HepG2 (cell line): Measurements from ENCODE around the gene LPO. TPM values are rescaled to one million over a fixed set of nuclear protein-coding genes. Genes with fewer than 3 reads are reported as not detected.

Source experiments
- AFF4 ChIP-seq: sonication (generic); formaldehyde crosslinking; IDR thresholded peaks from 2 replicates; pipeline ENCODE4 v1.4.0; 2020; ENCODE audit warnings: missing genetic modification reagents
- CTCF ChIP-seq: sonication (generic); formaldehyde crosslinking; IDR thresholded peaks from 2 replicates; pipeline ENCODE4 v1.5.0; 2020; ENCODE audit warnings: mild to moderate bottlenecking, missing genetic modification reagents, moderate library complexity
- FOXK2 ChIP-seq: fragments of 450-650 bp; IDR thresholded peaks from 2 replicates; pipeline ENCODE4 v1.6.1; 2016
- GPN1 ChIP-seq: sonication (generic); formaldehyde crosslinking; IDR thresholded peaks from 2 replicates; pipeline ENCODE4 v1.5.1; 2020; ENCODE audit warnings: missing genetic modification reagents, borderline replicate concordance
- HDAC2 ChIP-seq: sonication (generic); formaldehyde crosslinking; IDR thresholded peaks from 2 replicates; pipeline ENCODE4 v1.4.0; 2020; ENCODE audit warnings: missing genetic modification reagents
- JUND ChIP-seq: sonication (generic); formaldehyde crosslinking; IDR thresholded peaks from 2 replicates; pipeline ENCODE4 v1.8.0; 2022; ENCODE audit warnings: mild to moderate bottlenecking, missing genetic modification reagents
- RAD51 ChIP-seq: fragments of 450-650 bp; IDR thresholded peaks from 2 replicates; pipeline ENCODE4 v1.6.1; 2016; ENCODE audit warnings: borderline replicate concordance
- SOX13 ChIP-seq, 3 experiments: fragments of 450-650 bp in 1 of 3; sonication (generic) in 1 of 3; formaldehyde crosslinking in 1 of 3; IDR thresholded peaks in 2 of 3; conservative IDR thresholded peaks in 1 of 3; 2 replicates each; pipeline versions ENCODE4 v1.5.0 to v1.6.1; 2016 to 2020; ENCODE audit warnings: antibody characterized with exemption in 1 of 3, mild to moderate bottlenecking in 1 of 3, missing compliant biosample characterization in 1 of 3, missing genetic modification reagents in 1 of 3, moderate library complexity in 1 of 3
- TARDBP ChIP-seq: sonication (generic); formaldehyde crosslinking; IDR thresholded peaks from 2 replicates; pipeline ENCODE4 v1.8.0; 2022; ENCODE audit warnings: mild to moderate bottlenecking, missing genetic modification reagents
- TERF1 ChIP-seq: sonication (generic); formaldehyde crosslinking; IDR thresholded peaks from 2 replicates; pipeline ENCODE4 v1.8.0; 2022; ENCODE audit warnings: mild to moderate bottlenecking, missing genetic modification reagents, moderate library complexity
- XRCC5 ChIP-seq: fragments of 200-400 bp; formaldehyde crosslinking; optimal IDR thresholded peaks from 2 replicates; pipeline ENCODE3; 2017; ENCODE audit warnings: mild to moderate bottlenecking, low read length
- ZBTB1 ChIP-seq: sonication (generic); formaldehyde crosslinking; IDR thresholded peaks from 2 replicates; pipeline ENCODE4 v1.4.0; 2020; ENCODE audit warnings: missing genetic modification reagents, borderline replicate concordance
- ZBTB25 ChIP-seq: IDR thresholded peaks from 2 replicates; pipeline ENCODE4 v1.6.1; 2018; ENCODE audit warnings: missing genetic modification reagents
- ZNF10 ChIP-seq: sonication (generic); formaldehyde crosslinking; IDR thresholded peaks from 2 replicates; pipeline ENCODE4 v1.4.0; 2020; ENCODE audit warnings: mild to moderate bottlenecking, low read depth, missing genetic modification reagents, borderline replicate concordance
- ZNF292 ChIP-seq: sonication (generic); formaldehyde crosslinking; IDR thresholded peaks from 2 replicates; pipeline ENCODE4 v1.8.1; 2022; ENCODE audit warnings: mild to moderate bottlenecking, low read depth, missing genetic modification reagents, borderline replicate concordance
- ZNF3 ChIP-seq: IDR thresholded peaks from 2 replicates; pipeline ENCODE4 v1.7.0; 2017; ENCODE audit warnings: inconsistent platforms
- ZNF670 ChIP-seq: sonication (generic); formaldehyde crosslinking; IDR thresholded peaks from 2 replicates; pipeline ENCODE4 v1.8.0; 2022; ENCODE audit warnings: mild to moderate bottlenecking, missing genetic modification reagents, borderline replicate concordance
- ZXDC ChIP-seq: sonication (generic); formaldehyde crosslinking; IDR thresholded peaks from 2 replicates; pipeline ENCODE4 v1.5.0; 2020; ENCODE audit warnings: mild to moderate bottlenecking, missing genetic modification reagents
- polyA plus RNA-seq, 8 experiments: library from polyadenylated mRNA; depleted of rRNA in 3 of 8; stranded (reverse) in 7 of 8; unstranded in 1 of 8; fragments of >200 nt; fragmentation: Illumina TruSeq in 4 of 8; extraction: Trizol in 4 of 8; gene quantifications; 2 replicates each; pipeline versions ENCODE4 v1.2.1 to v1.2.3, GENCODE V29; 2011 to 2016; ENCODE audit warnings: low read depth in 4 of 8, missing spikeins in 1 of 8, mixed read lengths in 1 of 8; ENCODE audit not compliant: insufficient read depth in 1 of 8
- total RNA-seq, 5 experiments: library from RNA; depleted of rRNA; stranded (reverse); fragments of >200 nt; fragmentation: Illumina TruSeq; extraction: Trizol; gene quantifications; 2 replicates each; pipeline ENCODE4 v1.2.3, GENCODE V29; 2016; ENCODE audit warnings: low read depth in 1 of 5

The LPO gene
- total and polyA plus RNA-seq, 2 of the 13 experiments (the other 11 are each of a cell fraction or from before 2014, with no cell fraction given) = not detected

GRCh38 chr17:58303971-58304749, 65.8 kb downstream of the LPO start (continued):
- TF ChIP-seq TERF1 (CRISPR knock-in tag) (no peak), FOXK2 (no peak), ZNF292 (no peak), CTCF (peak; percentile 91), JUND (CRISPR knock-in tag) (no peak), TARDBP (CRISPR knock-in tag) (no peak), RAD51 (no peak), GPN1 (CRISPR knock-in tag) (no peak), ZNF670 (CRISPR knock-in tag) (no peak), ZBTB25 (CRISPR knock-in tag) (no peak), ZNF10 (CRISPR knock-in tag) (no peak), ZNF3 (CRISPR knock-in tag) (no peak), ZXDC (CRISPR knock-in tag) (no peak), SOX13 (IDR thresholded peaks at IDR 0.05) (no peak), SOX13 (CRISPR knock-in tag; conservative IDR thresholded peaks at IDR 0.05 in 1 of 2, IDR thresholded peaks at IDR 0.05 in 1 of 2) (no peak), AFF4 (CRISPR knock-in tag) (no peak), XRCC5 (peak; percentile 93), ZBTB1 (CRISPR knock-in tag) (no peak), HDAC2 (no peak)
